HepG2 (cell line): ENCODE measurements around the gene ZNF511. TPM values are rescaled to one million over a fixed set of nuclear protein-coding genes. Genes with fewer than 3 reads are reported as not detected.
A peak's percentile ranks its signal among the peaks of the same experiment; 100 is the strongest.

Experiments
- CREM ChIP-seq, 2 experiments: sonication (generic) in 1 of 2; formaldehyde crosslinking in 1 of 2; IDR thresholded peaks; 2 replicates each; pipeline versions ENCODE4 v1.4.0 to v1.6.1; 2016 to 2020; ENCODE audit warnings: antibody characterized with exemption in 1 of 2, mild to moderate bottlenecking in 1 of 2, missing genetic modification reagents in 1 of 2
- DR1 ChIP-seq: sonication (generic); formaldehyde crosslinking; IDR thresholded peaks from 2 replicates; pipeline ENCODE4 v1.8.0; 2021; ENCODE audit warnings: mild to moderate bottlenecking, missing genetic modification reagents, inconsistent platforms
- STAT5B ChIP-seq: sonication (generic); formaldehyde crosslinking; IDR thresholded peaks from 2 replicates; pipeline ENCODE4 v1.4.0; 2020; ENCODE audit warnings: missing genetic modification reagents
- ZNF121 ChIP-seq: sonication (generic); formaldehyde crosslinking; IDR thresholded peaks from 2 replicates; pipeline ENCODE4 v1.5.0; 2020; ENCODE audit warnings: mild to moderate bottlenecking, missing genetic modification reagents
- ZNF331 ChIP-seq: sonication (generic); formaldehyde crosslinking; IDR thresholded peaks from 2 replicates; pipeline ENCODE4 v1.4.0; 2020; ENCODE audit warnings: missing genetic modification reagents
- ZNF556 ChIP-seq: sonication (generic); formaldehyde crosslinking; IDR thresholded peaks from 2 replicates; pipeline ENCODE4 v1.4.0; 2020; ENCODE audit warnings: mild to moderate bottlenecking, missing genetic modification reagents, borderline replicate concordance
- ZNF646 ChIP-seq: sonication (generic); formaldehyde crosslinking; IDR thresholded peaks from 2 replicates; pipeline ENCODE4 v1.9.0; 2021; ENCODE audit warnings: mild to moderate bottlenecking, missing genetic modification reagents
- ZNF770 ChIP-seq: sonication (generic); formaldehyde crosslinking; IDR thresholded peaks from 2 replicates; pipeline ENCODE4 v1.5.0; 2020; ENCODE audit warnings: mild to moderate bottlenecking, missing genetic modification reagents
- ZNF816 ChIP-seq: sonication (generic); formaldehyde crosslinking; IDR thresholded peaks from 2 replicates; pipeline ENCODE4 v1.8.0; 2022; ENCODE audit warnings: missing genetic modification reagents, mild to moderate bottlenecking, borderline replicate concordance
- polyA plus RNA-seq, 8 experiments: library from polyadenylated mRNA; depleted of rRNA in 3 of 8; stranded (reverse) in 7 of 8; unstranded in 1 of 8; fragments of >200 nt; fragmentation: Illumina TruSeq in 4 of 8; extraction: Trizol in 4 of 8; gene quantifications; 2 replicates each; pipeline versions ENCODE4 v1.2.1 to v1.2.3, GENCODE V29; 2011 to 2016; ENCODE audit warnings: low read depth in 4 of 8, missing spikeins in 1 of 8, mixed read lengths in 1 of 8; ENCODE audit not compliant: insufficient read depth in 1 of 8
- total RNA-seq, 5 experiments: library from RNA; depleted of rRNA; stranded (reverse); fragments of >200 nt; fragmentation: Illumina TruSeq; extraction: Trizol; gene quantifications; 2 replicates each; pipeline ENCODE4 v1.2.3, GENCODE V29; 2016; ENCODE audit warnings: low read depth in 1 of 5
- TF ChIP-seq, protein P1 (sequence below): sonication (generic); formaldehyde crosslinking; IDR thresholded peaks from 2 replicates; pipeline ENCODE4 v1.4.0; 2020; ENCODE audit warnings: missing genetic modification reagents, borderline replicate concordance
- TF ChIP-seq, protein P2 (sequence below): IDR thresholded peaks from 2 replicates; pipeline ENCODE4 v1.6.1; 2018; ENCODE audit warnings: missing genetic modification reagents
- TF ChIP-seq, protein P3 (sequence below): sonication (generic); formaldehyde crosslinking; IDR thresholded peaks from 2 replicates; pipeline ENCODE4 v1.5.0; 2020; ENCODE audit warnings: mild to moderate bottlenecking, missing genetic modification reagents
- TF ChIP-seq, protein P4 (sequence below): sonication (generic); formaldehyde crosslinking; IDR thresholded peaks from 2 replicates; pipeline ENCODE4 v1.4.0; 2020; ENCODE audit warnings: mild to moderate bottlenecking, missing genetic modification reagents

ZNF511 gene
- total and polyA plus RNA-seq, 2 of the 13 experiments (the other 11 are each of a cell fraction or from before 2014, with no cell fraction given), result 35.6 to 66.4 TPM

DNA sequence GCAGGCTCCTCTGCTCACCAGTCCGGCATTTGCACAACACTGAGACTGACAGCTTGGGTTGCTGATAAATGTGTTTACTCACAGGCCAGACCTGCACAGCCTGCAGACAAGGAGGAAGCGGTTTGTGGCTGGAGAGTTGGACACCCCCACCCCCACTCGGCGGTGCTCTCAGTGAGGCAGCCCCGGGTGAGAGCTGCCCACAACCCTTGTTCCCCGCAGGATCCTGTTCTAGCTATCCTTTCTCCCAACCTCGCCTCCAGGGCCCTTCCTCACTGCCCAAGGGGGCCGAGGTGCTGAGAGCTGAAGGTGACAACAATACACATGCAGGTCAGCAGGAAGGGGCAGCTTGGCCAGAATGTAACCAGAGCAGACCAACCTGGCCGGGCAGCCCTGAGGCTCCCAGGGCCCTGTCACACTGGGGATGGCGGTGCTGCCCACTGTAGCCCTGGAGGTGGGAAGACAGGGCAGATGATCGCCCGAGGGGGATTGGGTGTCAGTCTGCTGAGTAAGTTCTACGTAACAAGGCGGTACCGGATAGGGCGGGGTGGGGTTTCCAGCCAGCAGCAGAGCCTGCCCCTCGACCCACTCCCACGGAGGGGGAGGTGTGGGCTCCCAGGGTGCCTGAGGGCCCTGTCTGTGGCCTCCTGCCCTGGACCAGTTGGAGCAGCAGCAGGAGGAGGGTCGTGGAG lies 30.0 kb upstream of the ZNF511 start (continued):
- TF ChIP-seq, protein P1, sequence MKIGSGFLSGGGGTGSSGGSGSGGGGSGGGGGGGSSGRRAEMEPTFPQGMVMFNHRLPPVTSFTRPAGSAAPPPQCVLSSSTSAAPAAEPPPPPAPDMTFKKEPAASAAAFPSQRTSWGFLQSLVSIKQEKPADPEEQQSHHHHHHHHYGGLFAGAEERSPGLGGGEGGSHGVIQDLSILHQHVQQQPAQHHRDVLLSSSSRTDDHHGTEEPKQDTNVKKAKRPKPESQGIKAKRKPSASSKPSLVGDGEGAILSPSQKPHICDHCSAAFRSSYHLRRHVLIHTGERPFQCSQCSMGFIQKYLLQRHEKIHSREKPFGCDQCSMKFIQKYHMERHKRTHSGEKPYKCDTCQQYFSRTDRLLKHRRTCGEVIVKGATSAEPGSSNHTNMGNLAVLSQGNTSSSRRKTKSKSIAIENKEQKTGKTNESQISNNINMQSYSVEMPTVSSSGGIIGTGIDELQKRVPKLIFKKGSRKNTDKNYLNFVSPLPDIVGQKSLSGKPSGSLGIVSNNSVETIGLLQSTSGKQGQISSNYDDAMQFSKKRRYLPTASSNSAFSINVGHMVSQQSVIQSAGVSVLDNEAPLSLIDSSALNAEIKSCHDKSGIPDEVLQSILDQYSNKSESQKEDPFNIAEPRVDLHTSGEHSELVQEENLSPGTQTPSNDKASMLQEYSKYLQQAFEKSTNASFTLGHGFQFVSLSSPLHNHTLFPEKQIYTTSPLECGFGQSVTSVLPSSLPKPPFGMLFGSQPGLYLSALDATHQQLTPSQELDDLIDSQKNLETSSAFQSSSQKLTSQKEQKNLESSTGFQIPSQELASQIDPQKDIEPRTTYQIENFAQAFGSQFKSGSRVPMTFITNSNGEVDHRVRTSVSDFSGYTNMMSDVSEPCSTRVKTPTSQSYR (CRISPR knock-in tag), result peak; percentile 60; the same call in 1 of the 2 replicates
- peak; percentile 2; the same call in 1 of the 2 replicates for TF ChIP-seq CREM (IDR thresholded peaks at IDR 0.05)
- no peak for TF ChIP-seq CREM (CRISPR knock-in tag; IDR thresholded peaks at IDR 0.05)
- no peak for TF ChIP-seq ZNF816
- no peak for TF ChIP-seq ZNF770 (CRISPR knock-in tag)
- TF ChIP-seq, protein P2, sequence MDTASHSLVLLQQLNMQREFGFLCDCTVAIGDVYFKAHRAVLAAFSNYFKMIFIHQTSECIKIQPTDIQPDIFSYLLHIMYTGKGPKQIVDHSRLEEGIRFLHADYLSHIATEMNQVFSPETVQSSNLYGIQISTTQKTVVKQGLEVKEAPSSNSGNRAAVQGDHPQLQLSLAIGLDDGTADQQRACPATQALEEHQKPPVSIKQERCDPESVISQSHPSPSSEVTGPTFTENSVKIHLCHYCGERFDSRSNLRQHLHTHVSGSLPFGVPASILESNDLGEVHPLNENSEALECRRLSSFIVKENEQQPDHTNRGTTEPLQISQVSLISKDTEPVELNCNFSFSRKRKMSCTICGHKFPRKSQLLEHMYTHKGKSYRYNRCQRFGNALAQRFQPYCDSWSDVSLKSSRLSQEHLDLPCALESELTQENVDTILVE (CRISPR knock-in tag), result no peak
- no peak for TF ChIP-seq STAT5B (CRISPR knock-in tag)
- TF ChIP-seq ZNF646 (CRISPR knock-in tag), result no peak
- no peak for TF ChIP-seq ZNF556 (CRISPR knock-in tag)
- TF ChIP-seq, protein P3, sequence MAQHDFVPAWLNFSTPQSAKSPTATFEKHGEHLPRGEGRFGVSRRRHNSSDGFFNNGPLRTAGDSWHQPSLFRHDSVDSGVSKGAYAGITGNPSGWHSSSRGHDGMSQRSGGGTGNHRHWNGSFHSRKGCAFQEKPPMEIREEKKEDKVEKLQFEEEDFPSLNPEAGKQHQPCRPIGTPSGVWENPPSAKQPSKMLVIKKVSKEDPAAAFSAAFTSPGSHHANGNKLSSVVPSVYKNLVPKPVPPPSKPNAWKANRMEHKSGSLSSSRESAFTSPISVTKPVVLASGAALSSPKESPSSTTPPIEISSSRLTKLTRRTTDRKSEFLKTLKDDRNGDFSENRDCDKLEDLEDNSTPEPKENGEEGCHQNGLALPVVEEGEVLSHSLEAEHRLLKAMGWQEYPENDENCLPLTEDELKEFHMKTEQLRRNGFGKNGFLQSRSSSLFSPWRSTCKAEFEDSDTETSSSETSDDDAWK (CRISPR knock-in tag), result no peak
- no peak for TF ChIP-seq ZNF331 (CRISPR knock-in tag)
- no peak for TF ChIP-seq DR1
- TF ChIP-seq, protein P4, sequence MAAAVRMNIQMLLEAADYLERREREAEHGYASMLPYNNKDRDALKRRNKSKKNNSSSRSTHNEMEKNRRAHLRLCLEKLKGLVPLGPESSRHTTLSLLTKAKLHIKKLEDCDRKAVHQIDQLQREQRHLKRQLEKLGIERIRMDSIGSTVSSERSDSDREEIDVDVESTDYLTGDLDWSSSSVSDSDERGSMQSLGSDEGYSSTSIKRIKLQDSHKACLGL (CRISPR knock-in tag), result no peak
- no peak for TF ChIP-seq ZNF121 (CRISPR knock-in tag)
